Measurements from ENCODE around the gene BBIP1. TPM values are rescaled to one million over a fixed set of nuclear protein-coding genes. Genes with fewer than 3 reads are reported as not detected.

Gene BBIP1
- total and polyA plus RNA-seq, 2 experiments from 2014 or later = 14.8 to 56.5 TPM

GRCh38 chr10:110885932-110886674 lies 32.9 kb downstream of the BBIP1 start (continued):
- no peak for TF ChIP-seq CTCF (conservative IDR thresholded peaks at IDR 0.05; ENCODE audit: low read depth in 2 of 2)
- TF ChIP-seq NANOG (IDR thresholded peaks at IDR 0.05; ENCODE audit: borderline replicate concordance) = no peak
- no peak for TF ChIP-seq ZNF331 (CRISPR knock-in tag; IDR thresholded peaks at IDR 0.05; ENCODE audit: low read depth)

DNA sequence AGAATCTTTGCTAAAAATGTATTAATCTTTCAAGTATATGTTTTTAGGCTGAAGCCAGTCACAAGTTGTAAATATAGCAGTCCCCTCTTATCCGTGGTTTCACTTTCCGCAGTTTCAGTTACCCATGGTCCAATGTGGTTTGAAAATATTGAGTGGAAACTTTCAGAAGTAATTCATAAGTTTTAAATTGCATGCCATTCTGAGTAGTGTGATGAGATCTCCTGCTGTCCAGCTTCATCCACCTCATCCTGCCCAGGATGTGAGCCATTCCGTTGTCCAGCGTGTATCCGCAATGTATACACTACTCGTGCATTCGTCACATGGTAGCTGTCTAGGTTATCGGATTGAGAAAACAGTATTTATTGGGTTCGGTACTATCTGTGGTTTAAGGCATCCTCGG lies 35.1 kb downstream of the BBIP1 start:
- Mint-ChIP-seq H3K9me3 (no peaks in the 10 kb centered on the region), H3K27me3 (ENCODE audit: insufficient read depth, low read depth, poor library complexity) (no peaks in the 10 kb centered on the region), H3K36me3 (ENCODE audit: low read depth) (peaks cover 5% of the 10 kb centered on the region; the same call in 1 of the 3 replicates), H3K4me1 (no peaks in the 10 kb centered on the region), H3K4me3 (no peak overlapping the region), H3K27ac (no peak overlapping the region)
- Histone ChIP-seq H3K27me3 (ENCODE audit: insufficient read depth) (no peaks in the 10 kb centered on the region), H4K20me1 (replicated peaks; ENCODE audit: insufficient read depth) (no peaks in the 10 kb centered on the region), H3K27ac (ENCODE audit: low read depth) (no peak overlapping the region), H3F3A (replicated peaks; ENCODE audit: low read depth) (no peaks in the 10 kb centered on the region), H2AFZ (no peak overlapping the region), H3K4me1 (ENCODE audit: insufficient read depth) (no peaks in the 10 kb centered on the region), H3K36me3 (ENCODE audit: insufficient read depth) (no peaks in the 10 kb centered on the region), H3K79me2 (replicated peaks; ENCODE audit: insufficient read depth) (no peaks in the 10 kb centered on the region), H3K4me2 (no peak overlapping the region), H3K4me3 (no peak overlapping the region), H3K9me2 (ENCODE audit: insufficient read depth) (no peaks in the 10 kb centered on the region)
- ATAC-seq (no peak), DNase-seq (ENCODE audit: low spot score) (no peak)
- TF ChIP-seq NANOG (IDR thresholded peaks at IDR 0.05; ENCODE audit: borderline replicate concordance) = no peak
- TF ChIP-seq POLR2AphosphoS5 (IDR thresholded peaks at IDR 0.05; ENCODE audit: low read depth) = no peak
- no peak for TF ChIP-seq ZNF331 (CRISPR knock-in tag; IDR thresholded peaks at IDR 0.05; ENCODE audit: low read depth)
- TF ChIP-seq JUNB (IDR thresholded peaks at IDR 0.05; ENCODE audit: unreplicated experiment) = no peak
- TF ChIP-seq EZH2phosphoT487 (IDR thresholded peaks at IDR 0.05; ENCODE audit: unreplicated experiment) = no peak
- TF ChIP-seq, protein P1, sequence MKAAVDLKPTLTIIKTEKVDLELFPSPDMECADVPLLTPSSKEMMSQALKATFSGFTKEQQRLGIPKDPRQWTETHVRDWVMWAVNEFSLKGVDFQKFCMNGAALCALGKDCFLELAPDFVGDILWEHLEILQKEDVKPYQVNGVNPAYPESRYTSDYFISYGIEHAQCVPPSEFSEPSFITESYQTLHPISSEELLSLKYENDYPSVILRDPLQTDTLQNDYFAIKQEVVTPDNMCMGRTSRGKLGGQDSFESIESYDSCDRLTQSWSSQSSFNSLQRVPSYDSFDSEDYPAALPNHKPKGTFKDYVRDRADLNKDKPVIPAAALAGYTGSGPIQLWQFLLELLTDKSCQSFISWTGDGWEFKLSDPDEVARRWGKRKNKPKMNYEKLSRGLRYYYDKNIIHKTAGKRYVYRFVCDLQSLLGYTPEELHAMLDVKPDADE (IDR thresholded peaks at IDR 0.05) = no peak
- no peak for TF ChIP-seq STAT1 (IDR thresholded peaks at IDR 0.05; ENCODE audit: unreplicated experiment)
- TF ChIP-seq CTCF (conservative IDR thresholded peaks at IDR 0.05; ENCODE audit: low read depth in 2 of 2) = no peak
- no peak for TF ChIP-seq CREB1 (CRISPR knock-in tag; IDR thresholded peaks at IDR 0.05; ENCODE audit: low read depth)
- TF ChIP-seq, protein P2, sequence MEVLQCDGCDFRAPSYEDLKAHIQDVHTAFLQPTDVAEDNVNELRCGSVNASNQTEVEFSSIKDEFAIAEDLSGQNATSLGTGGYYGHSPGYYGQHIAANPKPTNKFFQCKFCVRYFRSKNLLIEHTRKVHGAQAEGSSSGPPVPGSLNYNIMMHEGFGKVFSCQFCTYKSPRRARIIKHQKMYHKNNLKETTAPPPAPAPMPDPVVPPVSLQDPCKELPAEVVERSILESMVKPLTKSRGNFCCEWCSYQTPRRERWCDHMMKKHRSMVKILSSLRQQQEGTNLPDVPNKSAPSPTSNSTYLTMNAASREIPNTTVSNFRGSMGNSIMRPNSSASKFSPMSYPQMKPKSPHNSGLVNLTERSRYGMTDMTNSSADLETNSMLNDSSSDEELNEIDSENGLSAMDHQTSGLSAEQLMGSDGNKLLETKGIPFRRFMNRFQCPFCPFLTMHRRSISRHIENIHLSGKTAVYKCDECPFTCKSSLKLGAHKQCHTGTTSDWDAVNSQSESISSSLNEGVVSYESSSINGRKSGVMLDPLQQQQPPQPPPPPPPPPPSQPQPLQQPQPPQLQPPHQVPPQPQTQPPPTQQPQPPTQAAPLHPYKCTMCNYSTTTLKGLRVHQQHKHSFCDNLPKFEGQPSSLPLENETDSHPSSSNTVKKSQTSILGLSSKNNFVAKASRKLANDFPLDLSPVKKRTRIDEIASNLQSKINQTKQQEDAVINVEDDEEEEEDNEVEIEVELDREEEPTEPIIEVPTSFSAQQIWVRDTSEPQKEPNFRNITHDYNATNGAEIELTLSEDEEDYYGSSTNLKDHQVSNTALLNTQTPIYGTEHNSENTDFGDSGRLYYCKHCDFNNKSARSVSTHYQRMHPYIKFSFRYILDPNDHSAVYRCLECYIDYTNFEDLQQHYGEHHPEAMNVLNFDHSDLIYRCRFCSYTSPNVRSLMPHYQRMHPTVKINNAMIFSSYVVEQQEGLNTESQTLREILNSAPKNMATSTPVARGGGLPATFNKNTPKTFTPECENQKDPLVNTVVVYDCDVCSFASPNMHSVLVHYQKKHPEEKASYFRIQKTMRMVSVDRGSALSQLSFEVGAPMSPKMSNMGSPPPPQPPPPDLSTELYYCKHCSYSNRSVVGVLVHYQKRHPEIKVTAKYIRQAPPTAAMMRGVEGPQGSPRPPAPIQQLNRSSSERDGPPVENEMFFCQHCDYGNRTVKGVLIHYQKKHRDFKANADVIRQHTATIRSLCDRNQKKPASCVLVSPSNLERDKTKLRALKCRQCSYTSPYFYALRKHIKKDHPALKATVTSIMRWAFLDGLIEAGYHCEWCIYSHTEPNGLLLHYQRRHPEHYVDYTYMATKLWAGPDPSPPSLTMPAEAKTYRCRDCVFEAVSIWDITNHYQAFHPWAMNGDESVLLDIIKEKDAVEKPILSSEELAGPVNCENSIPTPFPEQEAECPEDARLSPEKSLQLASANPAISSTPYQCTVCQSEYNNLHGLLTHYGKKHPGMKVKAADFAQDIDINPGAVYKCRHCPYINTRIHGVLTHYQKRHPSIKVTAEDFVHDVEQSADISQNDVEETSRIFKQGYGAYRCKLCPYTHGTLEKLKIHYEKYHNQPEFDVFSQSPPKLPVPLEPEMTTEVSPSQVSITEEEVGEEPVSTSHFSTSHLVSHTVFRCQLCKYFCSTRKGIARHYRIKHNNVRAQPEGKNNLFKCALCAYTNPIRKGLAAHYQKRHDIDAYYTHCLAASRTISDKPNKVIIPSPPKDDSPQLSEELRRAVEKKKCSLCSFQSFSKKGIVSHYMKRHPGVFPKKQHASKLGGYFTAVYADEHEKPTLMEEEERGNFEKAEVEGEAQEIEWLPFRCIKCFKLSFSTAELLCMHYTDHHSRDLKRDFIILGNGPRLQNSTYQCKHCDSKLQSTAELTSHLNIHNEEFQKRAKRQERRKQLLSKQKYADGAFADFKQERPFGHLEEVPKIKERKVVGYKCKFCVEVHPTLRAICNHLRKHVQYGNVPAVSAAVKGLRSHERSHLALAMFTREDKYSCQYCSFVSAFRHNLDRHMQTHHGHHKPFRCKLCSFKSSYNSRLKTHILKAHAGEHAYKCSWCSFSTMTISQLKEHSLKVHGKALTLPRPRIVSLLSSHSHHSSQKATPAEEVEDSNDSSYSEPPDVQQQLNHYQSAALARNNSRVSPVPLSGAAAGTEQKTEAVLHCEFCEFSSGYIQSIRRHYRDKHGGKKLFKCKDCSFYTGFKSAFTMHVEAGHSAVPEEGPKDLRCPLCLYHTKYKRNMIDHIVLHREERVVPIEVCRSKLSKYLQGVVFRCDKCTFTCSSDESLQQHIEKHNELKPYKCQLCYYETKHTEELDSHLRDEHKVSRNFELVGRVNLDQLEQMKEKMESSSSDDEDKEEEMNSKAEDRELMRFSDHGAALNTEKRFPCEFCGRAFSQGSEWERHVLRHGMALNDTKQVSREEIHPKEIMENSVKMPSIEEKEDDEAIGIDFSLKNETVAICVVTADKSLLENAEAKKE (CRISPR knock-in tag; IDR thresholded peaks at IDR 0.05) = no peak

All from GM23338 (cell line).